Urinary bladder (tissue), 4 donors: ENCODE measurements around the gene NOX5. TPM values are rescaled to one million over a fixed set of nuclear protein-coding genes. Genes with fewer than 3 reads are reported as not detected.

Experiments
- DNase-seq: peaks from one replicate; pipeline ENCODE4 v3.0.0-alpha.2; 2015; ENCODE audit errors: extremely low spot score
- H3K27ac ChIP-seq: one replicate; pipeline ENCODE4 v1.5.1; 2013; ENCODE audit warnings: low read depth, mild to moderate bottlenecking, moderate library complexity
- H3K36me3 ChIP-seq: one replicate; pipeline ENCODE4 v1.6.1; 2013; ENCODE audit warnings: mild to moderate bottlenecking, moderate library complexity; ENCODE audit not compliant: insufficient read depth
- H3K4me1 ChIP-seq: one replicate; pipeline ENCODE4 v1.6.1; 2013; ENCODE audit warnings: mild to moderate bottlenecking, moderate library complexity; ENCODE audit not compliant: insufficient read depth
- H3K4me3 ChIP-seq: one replicate; pipeline ENCODE4 v1.5.1; 2013; ENCODE audit warnings: low read depth, low read length
- WGBS: extraction: QIAGEN DNeasy Blood & Tissue Kit; methylation state at CpG from one replicate; pipeline ENCODE4 v1.1.7; 2013; 5-methylcytosine and 5-hydroxymethylcytosine counted together
- polyA plus RNA-seq: library from polyadenylated mRNA; stranded (reverse); fragments of 200-250 nt; gene quantifications from one replicate; pipeline ENCODE4 v1.2.3, GENCODE V29; 2013
- total RNA-seq: library from RNA; depleted of rRNA; stranded (reverse); fragments of >200 nt; gene quantifications from one replicate; pipeline ENCODE4 v1.2.3, GENCODE V29; 2014
- donor health status: healthy with polysubstance abuse.
- donor health status: healthy.

NOX5 gene
- total and polyA plus RNA-seq, 2 donors: 0.16 to 0.19 TPM

- WGBS: 94% methylated on average over 8 of the region's 8 CpGs
- DNase-seq: no peak
- no peak overlapping the region for H3K4me3 ChIP-seq
- no peaks in the 10 kb centered on the region for H3K4me1 ChIP-seq
- no peak overlapping the region for H3K27ac ChIP-seq
- H3K36me3 ChIP-seq: no peaks in the 10 kb centered on the region
Measured at GRCh38 chr15:69078638-69079037, 64.1 kb downstream of the NOX5 start.

GRCh38 chr15:69080295-69081248 is 66.1 kb downstream of the NOX5 start:
- Histone ChIP-seq H3K27ac (no peak overlapping the region), H3K4me3 (no peak overlapping the region), H3K4me1 (no peaks in the 10 kb centered on the region), H3K36me3 (no peaks in the 10 kb centered on the region)
- WGBS: 66% methylated on average over 8 of the region's 8 CpGs
- no peak for DNase-seq

GRCh38 chr15:69081310-69082004 is 67.0 kb downstream of the NOX5 start:
- no peak for DNase-seq
- H3K36me3 ChIP-seq: no peaks in the 10 kb centered on the region
- H3K4me3 ChIP-seq: no peak overlapping the region
- WGBS: 45% methylated on average over 10 of the region's 10 CpGs
- peak overlapping the region; percentile 27 for H3K27ac ChIP-seq
- no peaks in the 10 kb centered on the region for H3K4me1 ChIP-seq

GRCh38 chr15:69082021-69082502 is 67.6 kb downstream of the NOX5 start:
- H3K4me1 ChIP-seq: no peaks in the 10 kb centered on the region
- H3K27ac ChIP-seq: no peak overlapping the region
- DNase-seq: no peak
- 54% methylated on average over 3 of the region's 3 CpGs for WGBS
- H3K4me3 ChIP-seq: no peak overlapping the region
- no peaks in the 10 kb centered on the region for H3K36me3 ChIP-seq

- WGBS: 45% methylated on average over 3 of the region's 3 CpGs
- no peak overlapping the region for H3K4me3 ChIP-seq
- no peaks in the 10 kb centered on the region for H3K4me1 ChIP-seq
- DNase-seq: no peak
- H3K36me3 ChIP-seq: no peaks in the 10 kb centered on the region
- no peak overlapping the region for H3K27ac ChIP-seq
Measured at GRCh38 chr15:69082554-69082953, 68.1 kb downstream of the NOX5 start.

- 78% methylated on average over 2 of the region's 2 CpGs for whole genome bisulfite sequencing
- no peaks in the 10 kb centered on the region for H3K4me1 ChIP-seq
- H3K36me3 ChIP-seq: no peaks in the 10 kb centered on the region
- H3K4me3 ChIP-seq: no peak overlapping the region
- no peak for DNase-seq
- H3K27ac ChIP-seq: no peak overlapping the region
Measured at GRCh38 chr15:69084404-69085030, 70.0 kb downstream of the NOX5 start.

GRCh38 chr15:69085325-69086081 is 71.0 kb downstream of the NOX5 start:
- Histone ChIP-seq H3K36me3 (no peaks in the 10 kb centered on the region), H3K27ac (no peak overlapping the region), H3K4me1 (no peaks in the 10 kb centered on the region), H3K4me3 (no peak overlapping the region)
- no peak for DNase-seq
- WGBS: 75% methylated on average over 5 of the region's 5 CpGs

GRCh38 chr15:69086427-69087204 is 72.1 kb downstream of the NOX5 start:
- Histone ChIP-seq H3K36me3 (no peaks in the 10 kb centered on the region), H3K4me3 (no peak overlapping the region), H3K27ac (no peak overlapping the region), H3K4me1 (no peaks in the 10 kb centered on the region)
- 86% methylated on average over 14 of the region's 14 CpGs for WGBS
- DNase-seq: no peak

GRCh38 chr15:69087366-69087976 is 73.0 kb downstream of the NOX5 start:
- H3K36me3 ChIP-seq: no peaks in the 10 kb centered on the region
- no peak overlapping the region for H3K4me3 ChIP-seq
- WGBS: 88% methylated on average over 5 of the region's 5 CpGs
- no peak for DNase-seq
- H3K4me1 ChIP-seq: no peaks in the 10 kb centered on the region
- no peak overlapping the region for H3K27ac ChIP-seq

GRCh38 chr15:69088300-69088965 is 73.9 kb downstream of the NOX5 start:
- Histone ChIP-seq H3K27ac (no peak overlapping the region), H3K4me1 (no peaks in the 10 kb centered on the region), H3K36me3 (no peaks in the 10 kb centered on the region), H3K4me3 (no peak overlapping the region)
- DNase-seq: no peak
- 59% methylated on average over 10 of the region's 10 CpGs for WGBS

GRCh38 chr15:69089258-69089657 is 74.8 kb downstream of the NOX5 start:
- no peak overlapping the region for H3K4me3 ChIP-seq
- 83% methylated on average over 5 of the region's 5 CpGs for WGBS
- H3K27ac ChIP-seq: no peak overlapping the region
- no peak for DNase-seq
- H3K36me3 ChIP-seq: no peaks in the 10 kb centered on the region
- H3K4me1 ChIP-seq: no peaks in the 10 kb centered on the region
